ENCODE results near the gene EYS.

- TF ChIP-seq TAF1 (conservative IDR thresholded peaks at IDR 0.05) (no peak), YY1 (IDR thresholded peaks at IDR 0.05) (no peak), MAX (IDR thresholded peaks at IDR 0.05) (no peak), RAD21 (IDR thresholded peaks at IDR 0.05) (no peak), REST (IDR thresholded peaks at IDR 0.05) (no peak), GABPA (IDR thresholded peaks at IDR 0.05 in 1 of 2, conservative IDR thresholded peaks at IDR 0.05 in 1 of 2) (no peak), EGR1 (IDR thresholded peaks at IDR 0.05; ENCODE audit: low read depth in 2 of 2) (no peak), RXRA (IDR thresholded peaks at IDR 0.05) (no peak), ATF3 (IDR thresholded peaks at IDR 0.05) (no peak), SP1 (IDR thresholded peaks at IDR 0.05) (no peak), JUND (IDR thresholded peaks at IDR 0.05) (no peak), FOXA2 (IDR thresholded peaks at IDR 0.05) (no peak)
- TF ChIP-seq, protein P1, sequence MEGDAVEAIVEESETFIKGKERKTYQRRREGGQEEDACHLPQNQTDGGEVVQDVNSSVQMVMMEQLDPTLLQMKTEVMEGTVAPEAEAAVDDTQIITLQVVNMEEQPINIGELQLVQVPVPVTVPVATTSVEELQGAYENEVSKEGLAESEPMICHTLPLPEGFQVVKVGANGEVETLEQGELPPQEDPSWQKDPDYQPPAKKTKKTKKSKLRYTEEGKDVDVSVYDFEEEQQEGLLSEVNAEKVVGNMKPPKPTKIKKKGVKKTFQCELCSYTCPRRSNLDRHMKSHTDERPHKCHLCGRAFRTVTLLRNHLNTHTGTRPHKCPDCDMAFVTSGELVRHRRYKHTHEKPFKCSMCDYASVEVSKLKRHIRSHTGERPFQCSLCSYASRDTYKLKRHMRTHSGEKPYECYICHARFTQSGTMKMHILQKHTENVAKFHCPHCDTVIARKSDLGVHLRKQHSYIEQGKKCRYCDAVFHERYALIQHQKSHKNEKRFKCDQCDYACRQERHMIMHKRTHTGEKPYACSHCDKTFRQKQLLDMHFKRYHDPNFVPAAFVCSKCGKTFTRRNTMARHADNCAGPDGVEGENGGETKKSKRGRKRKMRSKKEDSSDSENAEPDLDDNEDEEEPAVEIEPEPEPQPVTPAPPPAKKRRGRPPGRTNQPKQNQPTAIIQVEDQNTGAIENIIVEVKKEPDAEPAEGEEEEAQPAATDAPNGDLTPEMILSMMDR (IDR thresholded peaks at IDR 0.05; ENCODE audit: low read depth, low read length, missing input control): no peak
- TF ChIP-seq, protein P2, sequence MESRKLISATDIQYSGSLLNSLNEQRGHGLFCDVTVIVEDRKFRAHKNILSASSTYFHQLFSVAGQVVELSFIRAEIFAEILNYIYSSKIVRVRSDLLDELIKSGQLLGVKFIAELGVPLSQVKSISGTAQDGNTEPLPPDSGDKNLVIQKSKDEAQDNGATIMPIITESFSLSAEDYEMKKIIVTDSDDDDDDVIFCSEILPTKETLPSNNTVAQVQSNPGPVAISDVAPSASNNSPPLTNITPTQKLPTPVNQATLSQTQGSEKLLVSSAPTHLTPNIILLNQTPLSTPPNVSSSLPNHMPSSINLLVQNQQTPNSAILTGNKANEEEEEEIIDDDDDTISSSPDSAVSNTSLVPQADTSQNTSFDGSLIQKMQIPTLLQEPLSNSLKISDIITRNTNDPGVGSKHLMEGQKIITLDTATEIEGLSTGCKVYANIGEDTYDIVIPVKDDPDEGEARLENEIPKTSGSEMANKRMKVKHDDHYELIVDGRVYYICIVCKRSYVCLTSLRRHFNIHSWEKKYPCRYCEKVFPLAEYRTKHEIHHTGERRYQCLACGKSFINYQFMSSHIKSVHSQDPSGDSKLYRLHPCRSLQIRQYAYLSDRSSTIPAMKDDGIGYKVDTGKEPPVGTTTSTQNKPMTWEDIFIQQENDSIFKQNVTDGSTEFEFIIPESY (IDR thresholded peaks at IDR 0.05): no peak
Observed at GRCh38 chr6:65052626-65053025, 654.4 kb downstream of the EYS start.
